BJ (cell line): ENCODE results near the gene VPS8. TPM values are rescaled to one million over a fixed set of nuclear protein-coding genes. Genes with fewer than 3 reads are reported as not detected.

Source experiments
- CTCF ChIA-PET: fragments of 350-600 bp; formaldehyde crosslinking; extraction: SDS; loops from one replicate; lab custom pipeline; 2021; ENCODE audit warnings: antibody characterized with exemption, inconsistent platforms; lab: Yijun Ruan, JAX
- POLR2A ChIA-PET: fragments of 300-600 bp; sonication (Branson Sonifier 250); formaldehyde crosslinking; extraction: SDS; loops from one replicate; lab custom pipeline; 2021; ENCODE audit warnings: antibody characterized with exemption; lab: Charles Lee
- DNase-seq: peaks from one replicate; pipeline ENCODE4 v3.0.0-alpha.2; 2011; ENCODE audit warnings: low read depth
- H3K27me3 ChIP-seq: 2 replicates; pipeline ENCODE4 v1.6.0; 2011; ENCODE audit warnings: low read length; ENCODE audit not compliant: control insufficient read depth, insufficient read depth
- H3K36me3 ChIP-seq: 2 replicates; pipeline ENCODE4 v1.5.1; 2011; ENCODE audit warnings: low read length; ENCODE audit not compliant: control insufficient read depth, insufficient read depth
- H3K4me3 ChIP-seq: 2 replicates; pipeline ENCODE4 v1.5.1; 2011; ENCODE audit warnings: low read depth, mild to moderate bottlenecking, control low read depth, low read length
- CTCF ChIP-seq: IDR thresholded peaks from 2 replicates; pipeline ENCODE4 v1.5.1; 2011; ENCODE audit warnings: low read depth, mild to moderate bottlenecking, control low read depth, inconsistent platforms, low read length, moderate library complexity; ENCODE audit not compliant: insufficient read depth
- polyA plus RNA-seq: library from polyadenylated mRNA; depleted of rRNA; stranded (reverse); fragments of >200 nt; gene quantifications from 2 replicates; pipeline ENCODE4 v1.2.3, GENCODE V29; 2011

The VPS8 gene
- polyA plus RNA-seq, 1 experiment, result 14.3 TPM

- CTCF ChIA-PET, result interaction anchor here (0.8 kb wide), 1 partner anchor 14 kb away, joined by 5 read pairs; no protein-coding TSS in a partner anchor
- DNase-seq, result no peak
- Histone ChIP-seq H3K36me3 (peaks cover 3% of the 10 kb centered on the region; the same call in 1 of the 2 replicates), H3K4me3 (no peak overlapping the region), H3K27me3 (no peaks in the 10 kb centered on the region)
- TF ChIP-seq CTCF, result no peak
- POLR2A ChIA-PET, result no interaction called here
These were observed 244.9 kb downstream of the VPS8 start for GRCh38 chr3:185056908-185057307.

- no peak for DNase-seq
- ChIA-PET POLR2A (no interaction called here), CTCF (no interaction called here)
- Histone ChIP-seq H3K4me3 (no peak overlapping the region), H3K36me3 (no peaks in the 10 kb centered on the region), H3K27me3 (no peaks in the 10 kb centered on the region)
- no peak for TF ChIP-seq CTCF
These were observed 245.9 kb downstream of the VPS8 start for GRCh38 chr3:185057829-185058228.

- CTCF ChIA-PET, result no interaction called here
- POLR2A ChIA-PET, result no interaction called here
- H3K36me3 ChIP-seq, result no peaks in the 10 kb centered on the region
- H3K4me3 ChIP-seq, result no peak overlapping the region
- no peak for TF ChIP-seq CTCF
- no peaks in the 10 kb centered on the region for H3K27me3 ChIP-seq
- DNase-seq, result no peak
These were observed 246.8 kb downstream of the VPS8 start for GRCh38 chr3:185058796-185059195.

GRCh38 chr3:185059766-185060165, 247.8 kb downstream of the VPS8 start:
- ChIA-PET POLR2A (interaction anchor here (0.5 kb wide), 1 partner anchor 9 kb away, joined by 3 read pairs; no protein-coding TSS in a partner anchor), CTCF (no interaction called here)
- TF ChIP-seq CTCF, result no peak
- Histone ChIP-seq H3K4me3 (no peak overlapping the region), H3K27me3 (no peaks in the 10 kb centered on the region), H3K36me3 (no peaks in the 10 kb centered on the region)
- DNase-seq, result no peak

GRCh38 chr3:185060655-185061054, 248.7 kb downstream of the VPS8 start:
- no peak for TF ChIP-seq CTCF
- Histone ChIP-seq H3K27me3 (no peaks in the 10 kb centered on the region), H3K36me3 (no peaks in the 10 kb centered on the region), H3K4me3 (no peak overlapping the region)
- ChIA-PET CTCF (no interaction called here), POLR2A (no interaction called here)
- no peak for DNase-seq
